PFSK-1 (cell line): ENCODE measurements around the gene MED15.

Experiments
- FOXP2 ChIP-seq: optimal IDR thresholded peaks from 2 replicates; pipeline ENCODE3; 2011; ENCODE audit warnings: borderline replicate concordance, control low read depth, inconsistent platforms; ENCODE audit not compliant: insufficient read depth; ENCODE audit errors: extremely low read length, extremely low read depth
- POLR2AphosphoS5 ChIP-seq: IDR thresholded peaks from 2 replicates; pipeline ENCODE4 v1.6.1; 2012; ENCODE audit warnings: low read depth, mild to moderate bottlenecking, control low read depth, low read length, moderate library complexity
- REST ChIP-seq, 2 experiments: IDR thresholded peaks; 2 replicates each; pipeline versions ENCODE4 v1.6.1 to v1.8.0; 2011 to 2012; ENCODE audit warnings: low read depth in 2 of 2, low read length in 2 of 2, control low read depth in 1 of 2, inconsistent platforms in 1 of 2, mild to moderate bottlenecking in 1 of 2, moderate library complexity in 1 of 2; ENCODE audit not compliant: insufficient read depth in 1 of 2
- SIN3A ChIP-seq: IDR thresholded peaks from 2 replicates; pipeline ENCODE4 v1.6.1; 2012; ENCODE audit warnings: mild to moderate bottlenecking, low read length, moderate library complexity, borderline replicate concordance; ENCODE audit not compliant: insufficient read depth
- TAF1 ChIP-seq: IDR thresholded peaks from 2 replicates; pipeline ENCODE4 v1.6.1; 2012; ENCODE audit warnings: low read length, control low read depth, borderline replicate concordance; ENCODE audit not compliant: insufficient read depth

The MED15 gene

GRCh38 chr22:20635227-20635591 lies 127.8 kb downstream of the MED15 start:
- TF ChIP-seq REST (IDR thresholded peaks at IDR 0.05; ENCODE audit: insufficient read depth in 1 of 2, low read depth in 2 of 2, low read length in 2 of 2) (no peak), TAF1 (no peak), FOXP2 (no peak), SIN3A (no peak)

GRCh38 chr22:20636075-20636812 lies 128.8 kb downstream of the MED15 start:
- no peak for TF ChIP-seq FOXP2
- TF ChIP-seq REST (IDR thresholded peaks at IDR 0.05; ENCODE audit: insufficient read depth in 1 of 2, low read depth in 2 of 2, low read length in 2 of 2), result no peak
- TF ChIP-seq TAF1, result no peak
- no peak for TF ChIP-seq SIN3A
- no peak for TF ChIP-seq POLR2AphosphoS5

- TF ChIP-seq POLR2AphosphoS5 (no peak), REST (IDR thresholded peaks at IDR 0.05; ENCODE audit: insufficient read depth in 1 of 2, low read depth in 2 of 2, low read length in 2 of 2) (no peak), SIN3A (no peak), FOXP2 (no peak), TAF1 (no peak)
These were observed 129.5 kb downstream of the MED15 start for GRCh38 chr22:20636945-20637344.
